Renal cortical epithelial cell (primary cell): ENCODE results near the gene RGS17. TPM values are rescaled to one million over a fixed set of nuclear protein-coding genes. Genes with fewer than 3 reads are reported as not detected.

Experiments
- DNase-seq: peaks from one replicate; pipeline ENCODE4 v3.0.0-alpha.2; 2011; ENCODE audit warnings: low read depth
- total RNA-seq: library from RNA; depleted of rRNA; stranded (reverse); fragments of >200 nt; gene quantifications from 2 replicates; pipeline ENCODE4 v1.2.3, GENCODE V29; 2014

Gene RGS17
- total RNA-seq, 1 donor from 2014 or later: 7.0 TPM

DNA sequence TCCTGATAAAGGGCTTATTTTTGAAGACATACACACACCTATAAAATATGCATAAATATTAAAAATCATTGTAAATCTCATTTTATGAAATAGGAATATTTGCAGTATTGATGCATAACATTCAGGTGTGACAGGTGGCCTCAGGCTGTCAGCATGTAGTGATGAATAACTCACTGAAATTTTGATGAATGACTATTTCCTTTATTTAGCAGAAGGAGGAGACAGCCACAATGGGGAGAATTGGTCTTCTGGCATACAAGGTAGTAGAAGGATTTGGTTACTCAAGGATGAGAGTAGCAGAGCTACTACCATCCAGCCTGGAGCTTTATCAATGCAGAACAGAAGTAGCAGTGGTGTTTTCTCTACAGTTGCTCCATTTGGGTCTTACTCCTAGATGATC is 47.2 kb downstream of the RGS17 start:
- no peak for DNase-seq

DNA sequence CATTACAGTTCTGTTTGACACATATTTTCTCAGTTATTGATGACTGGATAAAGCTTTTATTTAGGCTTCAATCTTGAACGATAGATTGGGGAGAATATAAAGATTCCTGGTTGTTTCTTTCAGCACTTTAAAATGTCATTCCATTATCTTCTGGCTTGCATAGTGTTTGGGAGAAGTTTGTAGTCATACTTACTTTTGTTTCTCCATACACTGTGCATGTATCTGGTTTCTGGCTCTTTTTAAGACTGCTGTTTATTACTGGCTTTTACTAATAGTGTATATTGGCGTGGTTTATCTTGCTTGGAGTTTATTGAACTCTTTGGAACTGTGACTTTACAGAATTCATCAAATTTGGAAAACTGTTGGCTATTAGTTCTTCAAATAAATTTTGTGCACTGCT is 49.2 kb downstream of the RGS17 start:
- DNase-seq: no peak

DNA sequence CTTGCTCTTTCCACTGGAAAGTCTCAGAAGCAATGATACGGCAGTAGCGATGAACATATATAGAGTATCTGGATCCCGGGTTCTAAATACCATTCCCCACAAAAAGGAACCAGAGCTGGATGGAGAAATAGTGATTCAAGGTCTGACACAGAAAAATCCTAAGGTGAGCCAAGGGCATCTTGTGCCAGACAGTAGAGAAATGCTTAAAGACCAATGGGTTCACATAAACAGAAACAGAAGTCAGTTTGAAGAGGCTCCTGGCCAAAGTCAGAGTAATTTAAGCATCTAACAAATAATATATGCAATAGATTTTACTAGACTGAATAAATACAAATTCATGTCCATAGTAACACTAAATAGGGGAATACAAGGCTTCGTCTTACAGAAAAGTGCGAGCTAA is 54.7 kb downstream of the RGS17 start:
- no peak for DNase-seq

DNA sequence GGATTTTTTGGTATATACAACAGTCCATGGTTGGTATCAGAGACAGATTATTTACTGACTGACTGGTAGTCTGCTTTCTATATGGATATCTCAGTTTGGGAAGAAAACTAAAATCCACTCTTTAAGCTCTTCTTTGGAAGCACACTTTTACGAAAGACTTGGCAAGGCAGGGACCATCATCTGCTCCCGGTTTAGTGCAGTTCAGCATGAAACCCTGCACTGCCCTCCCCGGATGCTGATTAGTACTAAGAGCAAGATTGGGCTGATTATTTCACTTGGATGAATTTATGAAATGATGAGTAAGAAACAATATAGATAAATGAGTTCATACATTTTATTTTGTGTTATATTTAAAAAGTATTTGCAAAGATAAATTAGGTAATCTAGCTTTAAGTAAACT is 56.3 kb downstream of the RGS17 start:
- DNase-seq: no peak

DNA sequence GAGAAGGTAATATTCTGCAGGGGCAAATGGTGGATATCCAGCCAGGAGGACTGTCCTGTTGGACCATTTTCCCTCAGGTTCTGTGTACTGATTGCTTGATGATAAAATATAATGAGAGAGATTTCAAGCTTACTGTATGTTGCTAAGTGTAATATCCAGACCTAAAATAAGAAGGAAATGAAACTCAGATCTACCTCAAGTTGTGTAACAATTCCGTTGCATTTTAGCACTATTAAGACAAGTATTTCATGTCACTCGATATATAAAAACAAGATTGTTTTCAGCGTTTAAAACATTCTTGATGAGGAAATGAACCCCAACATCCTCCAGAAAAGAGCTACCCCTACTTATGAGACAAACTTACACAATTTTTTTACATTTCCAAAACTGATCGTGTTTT is 57.2 kb downstream of the RGS17 start:
- no peak for DNase-seq

DNA sequence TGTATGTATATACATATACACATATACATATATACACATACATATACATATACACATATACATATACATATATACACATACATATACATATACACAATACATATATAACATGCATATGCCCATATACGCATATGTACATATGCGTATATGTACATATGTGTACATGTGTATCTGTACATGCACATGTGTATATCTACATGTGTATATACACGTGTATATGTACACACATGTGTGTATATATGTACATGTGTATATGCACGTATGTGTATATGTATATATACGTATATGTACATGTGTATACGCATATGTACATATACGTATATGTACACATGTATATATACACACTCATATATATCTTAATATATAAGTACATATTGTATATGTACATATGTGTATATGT is 60.3 kb downstream of the RGS17 start:
- DNase-seq: no peak

DNA sequence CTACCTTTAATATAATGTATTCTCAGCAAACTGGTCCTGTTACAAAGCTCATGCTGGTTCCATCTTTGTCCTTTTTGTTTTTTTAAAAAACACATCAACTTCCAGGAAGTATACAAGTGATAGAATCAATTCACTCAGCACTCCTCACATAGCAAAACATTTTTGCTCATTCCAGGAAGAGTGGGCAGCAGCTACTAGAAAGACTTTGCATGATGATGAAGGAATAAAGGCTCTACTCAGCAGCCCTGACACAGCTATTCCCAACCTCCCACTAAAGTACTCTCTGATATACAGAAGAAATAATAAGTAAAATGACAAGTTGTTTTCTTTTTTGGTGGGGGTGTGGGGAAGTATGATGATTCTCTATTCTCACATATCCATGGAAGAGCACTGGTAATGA is 61.2 kb downstream of the RGS17 start:
- no peak for DNase-seq

DNA sequence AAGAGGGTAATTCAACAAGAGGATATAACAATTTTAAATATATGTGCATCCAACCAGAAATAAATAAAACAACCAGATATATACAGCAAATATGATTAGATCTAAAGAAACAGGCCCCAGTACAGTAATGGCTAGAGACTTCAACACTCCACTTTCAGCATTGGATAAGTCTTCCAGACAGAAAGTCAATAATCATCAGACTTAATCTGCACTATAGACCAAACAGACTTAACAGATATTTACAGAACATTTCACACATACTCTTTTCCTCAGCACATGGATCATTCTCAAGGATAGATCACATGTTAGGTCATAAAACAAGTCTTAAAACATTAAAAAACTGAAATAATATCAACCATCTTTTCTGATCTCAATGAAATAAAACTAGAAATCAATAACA is 65.9 kb downstream of the RGS17 start:
- DNase-seq: no peak

DNA sequence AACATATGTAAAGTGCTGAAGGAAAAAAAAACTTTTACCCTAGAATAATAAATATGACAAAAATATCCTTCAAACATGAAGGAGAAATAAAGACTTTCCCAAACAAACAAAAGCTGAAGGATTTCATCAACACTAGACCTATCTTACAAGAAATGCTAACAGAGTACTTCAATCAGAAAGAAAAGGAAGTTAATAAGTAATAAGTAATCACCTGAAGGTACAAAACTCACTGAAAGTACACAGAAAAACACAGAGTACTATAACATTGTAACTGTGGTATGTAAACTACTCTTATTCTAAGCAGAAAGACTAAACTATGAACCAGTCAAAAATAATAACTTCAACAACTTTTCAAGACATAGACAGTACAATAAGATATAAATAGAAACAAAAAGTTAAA is 67.1 kb downstream of the RGS17 start:
- peak; percentile 77 for DNase-seq

DNA sequence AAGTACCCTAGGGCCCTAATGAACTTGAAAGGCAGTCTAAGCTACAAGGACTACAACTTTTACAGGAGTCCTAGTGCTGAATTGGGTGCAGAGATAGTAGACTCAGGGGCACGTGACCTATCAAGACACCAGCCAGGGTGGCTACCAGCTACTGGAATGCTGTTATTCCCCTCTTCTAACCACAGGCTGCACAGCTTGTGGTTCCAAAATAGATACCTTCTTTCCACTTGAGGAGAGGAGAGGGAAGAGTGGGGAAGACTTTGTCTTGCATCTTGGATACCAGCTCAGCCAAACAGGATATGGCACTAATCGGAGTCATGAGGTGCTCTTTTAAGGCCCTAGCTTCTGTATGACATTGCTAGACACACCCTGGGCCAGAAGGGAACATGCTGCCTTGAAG is 68.6 kb downstream of the RGS17 start:
- no peak for DNase-seq

DNA sequence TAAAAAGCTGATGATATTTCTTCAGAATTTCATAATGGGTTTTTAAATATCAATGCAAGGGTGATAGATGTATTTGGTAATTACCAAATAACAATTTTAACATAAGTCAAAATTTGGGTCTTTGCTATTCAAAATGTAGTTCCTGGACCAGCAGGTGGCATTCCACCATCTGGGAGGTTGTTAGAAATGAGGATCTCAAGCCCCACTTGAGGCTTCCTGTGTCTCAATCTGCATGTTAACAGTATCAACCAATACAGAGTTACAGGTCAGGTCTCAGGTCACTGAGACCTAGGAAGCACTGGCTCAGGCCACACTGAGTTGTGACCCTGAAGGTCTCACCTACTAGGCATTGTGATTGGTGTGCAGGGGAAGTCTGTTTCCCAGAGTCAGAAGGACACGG is 71.3 kb downstream of the RGS17 start:
- DNase-seq: peak; percentile 19

DNA sequence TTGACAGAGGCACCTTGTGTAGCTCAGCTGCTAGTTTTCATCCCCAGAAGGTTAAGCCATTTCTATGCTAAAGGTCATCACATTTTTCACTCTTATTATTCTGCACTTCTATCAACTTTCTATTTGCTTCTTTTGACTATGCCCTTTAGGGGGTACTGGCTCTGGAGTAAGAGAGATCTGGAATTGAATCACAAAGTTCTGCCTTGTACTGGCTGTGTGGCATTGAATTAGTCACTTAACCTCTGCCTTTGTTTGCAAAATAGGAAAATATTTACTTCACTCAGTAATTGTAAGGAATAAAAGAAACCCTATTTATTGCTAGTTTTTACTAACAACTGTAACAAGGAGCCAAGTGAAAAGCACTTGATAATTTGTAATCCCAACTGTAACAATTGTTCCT is 71.8 kb downstream of the RGS17 start:
- peak; percentile 65 for DNase-seq

DNA sequence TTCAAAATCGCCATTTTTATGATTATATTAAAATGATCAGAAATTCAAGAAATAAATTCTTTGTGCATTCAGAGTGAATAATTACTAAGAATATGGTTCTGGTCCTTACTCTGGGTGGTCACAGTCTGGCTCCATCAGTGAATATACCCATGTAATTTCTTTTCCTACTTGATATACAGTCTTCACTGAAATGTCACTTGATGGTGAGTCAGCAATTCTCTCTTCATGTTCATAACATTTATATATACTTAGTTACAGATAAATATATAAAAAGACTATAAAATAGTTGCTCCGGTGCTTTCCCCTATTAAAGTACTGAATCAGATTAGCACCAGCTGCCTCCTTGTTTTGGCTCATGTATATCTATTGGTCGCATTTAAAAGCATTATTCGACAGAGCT is 72.2 kb downstream of the RGS17 start:
- peak; percentile 21 for DNase-seq

DNA sequence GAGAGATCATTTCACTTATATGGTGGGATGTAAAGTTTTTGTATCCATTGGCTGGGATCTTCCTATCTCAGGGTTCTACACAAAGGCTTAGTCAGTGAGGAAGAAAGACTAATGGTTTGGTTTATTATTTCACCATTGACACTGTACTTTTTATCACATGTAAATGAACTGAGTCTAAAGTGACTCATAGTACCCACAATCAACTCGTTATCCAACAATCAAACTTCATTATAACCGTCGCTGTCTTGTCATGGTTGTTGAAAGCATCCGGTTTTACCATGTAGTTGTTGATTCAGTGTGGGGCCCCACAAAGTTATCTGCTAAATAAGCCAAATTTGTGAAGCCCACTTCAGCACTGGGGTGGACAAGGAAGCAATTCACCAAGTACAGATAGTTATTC is 72.8 kb downstream of the RGS17 start:
- peak; percentile 54 for DNase-seq

DNA sequence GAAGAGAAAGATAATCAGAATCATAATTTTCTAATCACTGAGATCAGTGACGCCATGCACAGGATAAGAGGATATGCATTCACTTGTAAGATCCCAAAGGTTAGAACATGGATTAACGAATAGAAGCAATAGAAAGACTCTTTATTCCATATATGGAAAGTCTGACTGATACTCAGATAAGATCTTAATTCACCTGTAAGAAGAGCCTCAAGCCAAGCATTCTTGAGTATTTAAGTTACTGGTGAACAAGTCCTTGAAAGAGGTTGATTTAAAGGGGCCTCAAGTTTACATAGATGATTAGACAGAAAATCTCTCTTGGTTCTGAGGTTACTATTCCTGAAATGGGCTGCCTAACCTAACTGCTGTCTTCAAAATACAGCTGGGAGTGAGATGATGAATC is 74.8 kb downstream of the RGS17 start:
- no peak for DNase-seq

DNA sequence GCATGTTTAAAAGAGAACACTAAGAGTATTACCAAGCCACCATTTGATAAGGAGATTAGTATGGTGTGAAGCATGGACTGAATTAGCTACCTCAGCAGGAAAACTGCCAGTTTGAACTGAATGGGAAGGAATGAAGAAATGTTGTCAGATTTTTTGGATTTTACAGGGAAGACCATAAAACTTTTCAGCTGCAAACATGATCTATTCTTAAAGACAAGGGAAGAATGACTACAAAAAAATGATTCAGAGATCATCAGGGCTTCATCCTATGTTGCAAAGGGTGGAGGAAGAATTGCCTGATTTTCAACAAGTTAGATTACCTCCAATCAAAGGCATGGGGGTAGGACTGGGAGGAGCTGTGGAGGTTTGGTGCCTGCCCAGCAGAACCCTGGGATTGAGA is 79.3 kb downstream of the RGS17 start:
- no peak for DNase-seq

DNA sequence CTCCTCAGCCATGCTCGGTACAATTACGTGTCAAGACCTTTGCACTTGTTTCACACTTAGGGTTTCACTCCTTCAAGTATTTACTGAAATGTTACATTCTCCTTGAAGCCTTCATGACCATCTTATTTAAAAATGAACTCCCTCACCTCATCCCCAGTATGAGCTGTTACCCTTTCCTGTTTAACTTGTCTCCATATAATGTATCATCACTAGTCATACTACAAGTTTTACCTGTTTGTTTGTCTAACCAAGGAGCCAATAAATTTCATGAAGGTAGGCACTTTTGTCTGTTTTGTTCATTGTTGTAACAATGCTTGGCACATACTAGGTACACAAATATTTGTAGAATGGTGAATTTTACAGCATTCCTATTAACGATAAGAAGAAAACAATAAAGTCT is 82.5 kb downstream of the RGS17 start:
- DNase-seq: no peak

DNA sequence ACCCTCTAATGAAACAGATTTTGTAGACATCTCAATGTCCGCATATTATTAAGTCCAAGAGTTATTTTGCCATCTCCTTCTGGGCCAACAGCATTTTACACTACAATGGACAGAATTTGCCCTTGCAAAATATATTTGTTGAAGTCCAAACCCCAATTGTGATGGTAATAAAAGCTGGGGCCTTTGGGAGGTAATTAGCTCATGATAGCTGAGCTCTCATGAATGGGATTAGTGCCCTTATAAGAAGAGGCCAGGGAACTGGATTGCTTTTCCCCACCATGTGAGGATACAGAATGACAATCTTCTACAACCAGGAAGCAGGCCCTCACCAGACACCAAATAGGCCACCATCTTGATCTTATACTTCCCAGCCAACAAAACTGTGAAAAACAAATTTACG is 83.7 kb downstream of the RGS17 start:
- DNase-seq: no peak

DNA sequence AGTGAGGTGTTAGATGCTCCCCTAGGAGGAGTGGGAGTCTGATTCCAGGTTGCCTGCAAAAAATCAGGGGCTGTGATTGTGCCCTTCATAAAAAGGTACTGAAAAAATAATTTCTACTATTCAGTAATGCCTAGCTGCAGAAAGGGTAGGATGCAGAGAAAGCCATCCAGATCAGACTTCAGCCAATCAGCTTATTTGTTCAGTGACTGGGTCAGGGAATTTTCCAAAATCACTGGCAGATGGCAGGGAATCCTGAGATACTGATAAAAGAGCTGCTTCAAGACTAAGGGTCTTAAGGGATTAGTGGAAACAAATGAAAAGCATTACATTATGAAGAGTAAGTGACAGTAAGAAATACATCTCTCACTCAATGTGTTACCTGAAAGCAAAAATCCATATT is 85.8 kb downstream of the RGS17 start:
- DNase-seq: no peak

DNA sequence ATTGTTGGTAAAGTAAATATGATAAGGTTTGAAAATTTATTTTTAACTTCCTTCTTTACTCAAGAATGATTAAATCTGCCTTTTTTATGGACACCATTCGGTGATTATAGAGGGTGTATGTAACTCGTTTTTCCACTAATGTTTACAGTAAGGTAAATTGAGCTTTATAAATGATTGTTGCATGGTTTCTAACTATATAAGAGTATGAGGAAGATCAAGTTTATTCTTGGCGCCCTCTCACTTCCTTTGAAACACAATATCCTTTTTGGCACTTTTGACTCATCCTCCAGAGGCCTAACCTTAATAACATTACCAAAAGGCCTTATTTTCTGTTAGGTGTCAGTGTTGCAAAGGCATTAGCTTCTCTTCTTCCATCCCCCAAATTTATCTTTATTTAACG is 86.8 kb downstream of the RGS17 start:
- no peak for DNase-seq

DNA sequence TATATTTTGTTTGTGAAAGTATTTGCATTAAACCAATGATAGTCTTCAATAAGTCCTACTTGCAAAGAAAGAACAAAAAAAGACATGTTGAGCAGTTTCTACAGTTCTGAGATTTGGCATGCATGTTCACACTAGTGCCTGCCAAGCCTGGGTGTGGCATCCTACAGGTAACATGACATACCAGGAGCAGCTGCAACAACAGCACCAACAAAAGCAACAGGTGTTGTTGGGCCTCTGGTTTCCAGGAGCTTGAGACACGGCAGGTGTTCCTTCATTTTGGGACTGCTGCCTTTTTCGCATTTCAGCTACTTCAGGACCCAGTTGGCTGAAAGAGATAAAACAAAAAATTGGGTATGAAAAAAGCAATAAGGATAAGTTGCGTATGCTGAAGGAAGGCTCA is 87.4 kb downstream of the RGS17 start:
- no peak for DNase-seq

DNA sequence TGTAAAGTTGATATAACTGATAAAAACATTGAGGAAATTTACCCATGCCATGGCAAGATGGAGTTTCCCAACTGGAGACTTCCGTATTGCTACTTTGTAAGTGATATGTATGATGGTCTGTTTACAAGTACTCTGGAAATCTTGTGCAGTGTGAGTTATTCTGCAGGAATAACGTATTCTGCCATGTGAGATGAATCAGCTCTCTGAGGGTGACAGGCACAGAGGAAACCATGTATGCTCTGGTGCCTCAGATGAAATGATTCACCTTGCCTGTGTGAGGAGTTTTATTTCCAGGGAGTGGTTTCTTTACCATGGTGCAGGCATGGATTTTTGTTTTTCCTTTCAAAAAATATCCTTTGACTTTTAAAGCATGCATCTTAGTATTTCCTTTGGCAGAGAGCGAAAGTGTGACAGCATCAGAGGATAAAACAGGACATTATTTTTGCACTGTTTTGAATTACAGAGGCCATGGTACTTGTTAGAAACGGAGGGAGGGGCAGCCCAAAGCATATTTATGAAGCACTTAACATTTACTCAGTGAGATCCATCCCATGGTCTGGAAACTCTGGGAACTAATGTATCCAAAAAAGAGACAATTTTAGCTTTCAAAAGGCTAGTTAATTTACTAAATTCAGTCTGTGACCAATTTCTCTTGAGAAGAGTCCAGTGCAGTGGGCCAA is 92.6 kb downstream of the RGS17 start:
- peak; percentile 86 for DNase-seq

DNA sequence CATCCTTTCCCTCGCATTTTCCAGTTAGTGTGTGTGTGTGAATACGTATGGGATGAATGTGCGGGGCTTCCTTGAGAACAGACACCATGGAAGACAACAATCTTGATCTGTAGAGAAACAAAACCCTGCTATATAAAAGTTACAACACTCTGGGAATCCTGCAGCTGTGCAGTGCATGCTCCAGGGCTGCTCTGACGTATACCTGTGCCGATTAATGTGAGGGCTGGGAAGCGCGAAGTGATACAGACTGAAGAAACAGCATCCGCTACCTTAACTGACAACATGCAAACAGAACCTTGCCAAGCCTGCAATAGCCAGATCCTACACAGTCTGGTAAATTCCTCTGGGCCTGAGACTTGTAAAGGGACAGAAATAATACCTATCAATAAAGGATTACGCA is 96.9 kb downstream of the RGS17 start:
- DNase-seq: no peak

DNA sequence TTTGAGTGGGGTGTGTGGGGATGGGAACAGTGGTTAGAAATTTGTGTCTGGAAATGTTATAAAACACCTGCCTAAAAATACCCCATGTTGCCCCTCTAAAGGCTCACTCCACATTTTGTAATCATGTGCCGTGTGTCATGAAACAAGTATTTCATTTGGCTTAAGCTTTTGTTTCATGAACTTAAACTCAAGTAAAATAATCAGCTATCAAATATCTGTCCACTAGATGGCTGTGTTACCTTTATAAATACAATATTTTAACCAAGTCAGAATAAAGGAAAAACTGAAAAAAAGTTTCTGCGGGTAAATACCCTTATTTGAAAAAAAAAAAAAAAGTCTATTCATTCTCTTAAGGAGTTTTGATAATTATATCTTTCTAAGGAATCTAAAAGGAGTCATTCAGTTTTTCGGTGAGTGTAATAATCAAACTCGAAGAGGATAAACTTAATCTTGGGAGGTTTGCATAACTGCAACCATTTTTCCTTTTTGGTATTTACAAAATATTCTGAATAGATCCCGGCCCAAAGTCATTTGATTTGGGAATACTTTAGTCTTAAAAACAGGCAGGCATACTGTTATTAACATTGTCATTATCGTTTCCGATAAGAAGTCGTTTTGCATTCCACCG is 98.7 kb downstream of the RGS17 start:
- DNase-seq: peak; percentile 82
